H1 (cell line): ENCODE data around the gene APC2. TPM values are rescaled to one million over a fixed set of nuclear protein-coding genes. Genes with fewer than 3 reads are reported as not detected.

Experiments
- CTCF ChIA-PET: fragments of 300-600 bp; sonication (Branson Sonifier 250); formaldehyde crosslinking; loops from one replicate; lab custom pipeline; 2021; ENCODE audit not compliant: partially characterized antibody; lab: Charles Lee
- POLR2A ChIA-PET: fragments of 300-600 bp; sonication (Branson Sonifier 250); formaldehyde crosslinking; loops from one replicate; lab custom pipeline; 2021; ENCODE audit warnings: inconsistent platforms; ENCODE audit not compliant: partially characterized antibody; lab: Charles Lee
- DNase-seq, 2 experiments: peaks; one replicate each; pipeline versions ENCODE4 v3.0.0 to v3.0.0-alpha.2; 2010 to 2022; ENCODE audit warnings: low spot score in 2 of 2, low read depth in 1 of 2, mixed read lengths in 1 of 2
- FAIRE-seq: peaks from 2 replicates; lab custom pipeline; 2011; peaks lifted over from hg19 to GRCh38; lab: Jason Lieb, UNC
- H2AFZ ChIP-seq: 2 replicates; pipeline ENCODE4 v1.8.1; 2012; ENCODE audit warnings: low read length, inconsistent platforms
- H2AK5ac ChIP-seq: 2 replicates; pipeline ENCODE4 v1.6.1; 2013; ENCODE audit warnings: low read depth, low read length
- H2BK120ac ChIP-seq: replicated peaks from 2 replicates; pipeline ENCODE3; 2013; ENCODE audit warnings: low read depth, low read length, inconsistent platforms
- H2BK12ac ChIP-seq: 2 replicates; pipeline ENCODE4 v1.6.1; 2013; ENCODE audit warnings: low read depth, low read length
- H2BK15ac ChIP-seq: 2 replicates; pipeline ENCODE4 v1.6.1; 2013; ENCODE audit warnings: low read length
- H2BK20ac ChIP-seq: 2 replicates; pipeline ENCODE4 v1.6.1; 2013; ENCODE audit warnings: low read length
- H2BK5ac ChIP-seq: 2 replicates; pipeline ENCODE4 v1.6.1; 2013; ENCODE audit warnings: low read depth, low read length
- H3K14ac ChIP-seq: 2 replicates; pipeline ENCODE4 v1.6.1; 2013; ENCODE audit warnings: inconsistent platforms; ENCODE audit not compliant: insufficient read length
- H3K18ac ChIP-seq: 2 replicates; pipeline ENCODE4 v1.6.1; 2013; ENCODE audit warnings: low read length; ENCODE audit errors: extremely low read depth
- H3K23ac ChIP-seq: 2 replicates; pipeline ENCODE4 v1.6.1; 2013; ENCODE audit warnings: inconsistent platforms; ENCODE audit not compliant: insufficient read length
- H3K23me2 ChIP-seq: 2 replicates; pipeline ENCODE4 v1.6.1; 2013; ENCODE audit warnings: low read depth, low read length
- H3K27ac ChIP-seq: 2 replicates; pipeline ENCODE4 v1.6.1; 2011; ENCODE audit warnings: low read depth, low read length, inconsistent platforms
- H3K27me3 ChIP-seq, 4 experiments: replicated peaks in 1 of 4; 1 replicate in 1 of 4; 2 replicates in 3 of 4; pipeline versions ENCODE4 v1.6.1 to v1.8.1; 2011 to 2013; ENCODE audit warnings: low read length in 3 of 4, mild to moderate bottlenecking in 3 of 4, inconsistent platforms in 2 of 4, mixed read lengths in 2 of 4, moderate library complexity in 1 of 4; ENCODE audit not compliant: control insufficient read depth in 3 of 4, insufficient read depth in 3 of 4; ENCODE audit errors: extremely low read depth in 1 of 4
- H3K36me3 ChIP-seq, 4 experiments: 2 replicates each; pipeline versions ENCODE4 v1.6.1 to v1.8.1; 2011 to 2013; ENCODE audit warnings: mild to moderate bottlenecking in 4 of 4, low read length in 3 of 4, moderate library complexity in 2 of 4, control low read depth in 1 of 4, inconsistent platforms in 1 of 4; ENCODE audit not compliant: insufficient read depth in 4 of 4, control insufficient read depth in 2 of 4
- H3K4ac ChIP-seq: replicated peaks from 2 replicates; pipeline ENCODE3; 2013; ENCODE audit warnings: low read length, low read depth, mixed read lengths, inconsistent platforms; ENCODE audit not compliant: insufficient read length
- H3K4me1 ChIP-seq, 4 experiments: replicated peaks in 1 of 4; 1 replicate in 1 of 4; 2 replicates in 3 of 4; pipeline versions ENCODE4 v1.6.1 to v1.8.1; 2011 to 2013; ENCODE audit warnings: low read length in 3 of 4, inconsistent platforms in 2 of 4, mixed read lengths in 1 of 4; ENCODE audit not compliant: insufficient read depth in 4 of 4, control insufficient read depth in 3 of 4
- H3K4me2 ChIP-seq, 2 experiments: 2 replicates each; pipeline versions ENCODE4 v1.6.1 to v1.8.1; 2011 to 2013; ENCODE audit warnings: low read depth in 2 of 2, low read length in 2 of 2, control low read depth in 1 of 2, inconsistent platforms in 1 of 2, mild to moderate bottlenecking in 1 of 2; ENCODE audit not compliant: insufficient read depth in 1 of 2
- H3K4me3 ChIP-seq, 4 experiments: fragments of 200-600, 300-600 bp in 1 of 4; sonication (generic), shearing (Covaris generic), sonication (Bioruptor Twin) in 1 of 4; 2 replicates each; pipeline versions ENCODE4 v1.5.1 to v1.8.1; 2011 to 2016; ENCODE audit warnings: low read length in 4 of 4, low read depth in 3 of 4, control low read depth in 2 of 4, inconsistent platforms in 2 of 4, mild to moderate bottlenecking in 2 of 4, mixed read lengths in 1 of 4, moderate library complexity in 1 of 4; ENCODE audit not compliant: insufficient read depth in 2 of 4; ENCODE audit errors: extremely low read depth in 1 of 4
- H3K56ac ChIP-seq: replicated peaks from 2 replicates; pipeline ENCODE3; 2013; ENCODE audit warnings: low read depth, mild to moderate bottlenecking, mixed read lengths, low read length, inconsistent platforms; ENCODE audit not compliant: insufficient read length
- H3K79me1 ChIP-seq: 2 replicates; pipeline ENCODE4 v1.6.1; 2013; ENCODE audit warnings: low read depth, low read length, control low read depth
- H3K79me2 ChIP-seq, 2 experiments: 2 replicates each; pipeline versions ENCODE4 v1.6.1 to v1.8.1; 2012 to 2013; ENCODE audit warnings: low read length in 2 of 2, mild to moderate bottlenecking in 2 of 2, inconsistent platforms in 1 of 2; ENCODE audit not compliant: insufficient read depth in 2 of 2, control insufficient read depth in 1 of 2
- H3K9ac ChIP-seq, 4 experiments: replicated peaks in 1 of 4; 1 replicate in 1 of 4; 2 replicates in 3 of 4; pipeline versions ENCODE4 v1.6.1 to v1.8.1; 2011 to 2013; ENCODE audit warnings: low read depth in 3 of 4, low read length in 3 of 4, control low read depth in 2 of 4, mild to moderate bottlenecking in 2 of 4, moderate library complexity in 2 of 4, inconsistent platforms in 1 of 4; ENCODE audit errors: extremely low read depth in 1 of 4
- H3K9me3 ChIP-seq, 2 experiments: 2 replicates each; pipeline versions ENCODE4 v1.6.1 to v1.8.1; 2012 to 2013; ENCODE audit warnings: mild to moderate bottlenecking in 2 of 2, moderate library complexity in 2 of 2, control low read depth in 1 of 2, inconsistent platforms in 1 of 2, low read depth in 1 of 2, low read length in 1 of 2, mixed read lengths in 1 of 2; ENCODE audit not compliant: insufficient read depth in 2 of 2
- H4K20me1 ChIP-seq, 2 experiments: replicated peaks in 1 of 2; 2 replicates each; pipeline versions ENCODE3 to v1.8.1; 2011 to 2013; ENCODE audit warnings: inconsistent platforms in 2 of 2, low read length in 2 of 2, mild to moderate bottlenecking in 1 of 2; ENCODE audit not compliant: insufficient read depth in 2 of 2, control insufficient read depth in 1 of 2
- H4K5ac ChIP-seq: 2 replicates; pipeline ENCODE4 v1.6.1; 2013; ENCODE audit warnings: low read length, low read depth, mixed read lengths, inconsistent platforms; ENCODE audit not compliant: insufficient read length
- H4K8ac ChIP-seq: 2 replicates; pipeline ENCODE4 v1.8.0; 2013; ENCODE audit warnings: mild to moderate bottlenecking, moderate library complexity, low read length, inconsistent platforms; ENCODE audit not compliant: insufficient read depth; ENCODE audit errors: extremely low read depth
- H4K91ac ChIP-seq: replicated peaks from 2 replicates; pipeline ENCODE3; 2013; ENCODE audit warnings: low read length, mixed read lengths, inconsistent platforms; ENCODE audit not compliant: insufficient read length
- BACH1 ChIP-seq: IDR thresholded peaks from 2 replicates; pipeline ENCODE4 v1.6.1; 2012; ENCODE audit warnings: low read length, improper control_type of control experiment
- BCL11A ChIP-seq, 2 experiments: IDR thresholded peaks; one replicate each; pipeline ENCODE4 v1.6.1; 2011; ENCODE audit warnings: low read depth in 2 of 2, low read length in 2 of 2, mild to moderate bottlenecking in 2 of 2
- CHD1 ChIP-seq: IDR thresholded peaks from 2 replicates; pipeline ENCODE4 v1.6.1; 2012; ENCODE audit warnings: low read depth, low read length, improper control_type of control experiment
- CHD2 ChIP-seq: IDR thresholded peaks from 2 replicates; pipeline ENCODE4 v1.6.1; 2012; ENCODE audit warnings: low read length, improper control_type of control experiment
- CREB1 ChIP-seq: IDR thresholded peaks from 2 replicates; pipeline ENCODE4 v1.6.1; 2012; ENCODE audit warnings: inconsistent platforms
- EZH2 ChIP-seq: fragments of 200-600 bp; sonication (generic); IDR thresholded peaks from 2 replicates; pipeline ENCODE4 v1.7.1; 2012; ENCODE audit warnings: low read depth, mild to moderate bottlenecking, moderate library complexity, low read length, inconsistent platforms; ENCODE audit not compliant: severe bottlenecking
- RBBP5 ChIP-seq: IDR thresholded peaks from 2 replicates; pipeline ENCODE4 v1.7.1; 2012; ENCODE audit warnings: low read depth, mild to moderate bottlenecking, inconsistent platforms, low read length, moderate library complexity, borderline replicate concordance
- RFX5 ChIP-seq: IDR thresholded peaks from 2 replicates; pipeline ENCODE4 v1.6.1; 2011; ENCODE audit warnings: low read depth, low read length, improper control_type of control experiment, borderline replicate concordance
- SIN3A ChIP-seq, 2 experiments: IDR thresholded peaks in 1 of 2; conservative IDR thresholded peaks in 1 of 2; 2 replicates each; pipeline ENCODE4 v1.6.1; 2011 to 2012; ENCODE audit warnings: low read length in 2 of 2, improper control_type of control experiment in 1 of 2, low read depth in 1 of 2, mild to moderate bottlenecking in 1 of 2
- WGBS, 2 experiments: shearing (Covaris generic) in 1 of 2; methylation state at CpG; one replicate each; pipeline versions ENCODE4 v1.1.6 to v1.1.7; 2013 to 2015; ENCODE audit warnings: low lambda C conversion rate in 2 of 2, mixed read lengths in 2 of 2, inconsistent platforms in 1 of 2, low coverage in 1 of 2, missing lambda C conversion rate in 1 of 2; ENCODE audit not compliant: insufficient replicate concordance in 2 of 2, insufficient coverage in 1 of 2, insufficient read length in 1 of 2; ENCODE audit errors: extremely low coverage in 1 of 2, missing lambda C conversion rate in 1 of 2; 5-methylcytosine and 5-hydroxymethylcytosine counted together
- polyA plus RNA-seq, 7 experiments: library from polyadenylated mRNA; depleted of rRNA in 3 of 7; stranded (reverse) in 5 of 7; unstranded in 2 of 7; fragments of >200 nt in 5 of 7; fragments of 200-250 nt in 2 of 7; gene quantifications; 1 replicate in 5 of 7; 2 replicates in 1 of 7; 4 replicates in 1 of 7; pipeline versions ENCODE4 v1.2.1 to v1.2.3, GENCODE V29; 2011 to 2013; ENCODE audit warnings: missing spikeins in 2 of 7, mixed read lengths in 2 of 7
- total RNA-seq: library from RNA; stranded (reverse); fragmentation: NEBNext Ultra II Directional; extraction: Animal tissue kit (Norgen Biotek cat#: 25700); gene quantifications from 2 replicates; pipeline ENCODE4 v1.2.1, GENCODE V29; 2021
- TF ChIP-seq, protein P1 (sequence below), 3 experiments: IDR thresholded peaks; 1 replicate in 2 of 3; 2 replicates in 1 of 3; pipeline versions ENCODE4 v1.5.1 to v1.6.1; 2011; ENCODE audit warnings: low read length in 3 of 3, mild to moderate bottlenecking in 3 of 3, inconsistent platforms in 2 of 3, low read depth in 1 of 3, moderate library complexity in 1 of 3; ENCODE audit not compliant: insufficient read depth in 1 of 3; ENCODE audit errors: control extremely low read depth in 1 of 3

The APC2 gene
- total and polyA plus RNA-seq, 2 of the 8 experiments (the other 6 are each of a cell fraction or from before 2014, with no cell fraction given) = 1.3 to 4.1 TPM

DNA sequence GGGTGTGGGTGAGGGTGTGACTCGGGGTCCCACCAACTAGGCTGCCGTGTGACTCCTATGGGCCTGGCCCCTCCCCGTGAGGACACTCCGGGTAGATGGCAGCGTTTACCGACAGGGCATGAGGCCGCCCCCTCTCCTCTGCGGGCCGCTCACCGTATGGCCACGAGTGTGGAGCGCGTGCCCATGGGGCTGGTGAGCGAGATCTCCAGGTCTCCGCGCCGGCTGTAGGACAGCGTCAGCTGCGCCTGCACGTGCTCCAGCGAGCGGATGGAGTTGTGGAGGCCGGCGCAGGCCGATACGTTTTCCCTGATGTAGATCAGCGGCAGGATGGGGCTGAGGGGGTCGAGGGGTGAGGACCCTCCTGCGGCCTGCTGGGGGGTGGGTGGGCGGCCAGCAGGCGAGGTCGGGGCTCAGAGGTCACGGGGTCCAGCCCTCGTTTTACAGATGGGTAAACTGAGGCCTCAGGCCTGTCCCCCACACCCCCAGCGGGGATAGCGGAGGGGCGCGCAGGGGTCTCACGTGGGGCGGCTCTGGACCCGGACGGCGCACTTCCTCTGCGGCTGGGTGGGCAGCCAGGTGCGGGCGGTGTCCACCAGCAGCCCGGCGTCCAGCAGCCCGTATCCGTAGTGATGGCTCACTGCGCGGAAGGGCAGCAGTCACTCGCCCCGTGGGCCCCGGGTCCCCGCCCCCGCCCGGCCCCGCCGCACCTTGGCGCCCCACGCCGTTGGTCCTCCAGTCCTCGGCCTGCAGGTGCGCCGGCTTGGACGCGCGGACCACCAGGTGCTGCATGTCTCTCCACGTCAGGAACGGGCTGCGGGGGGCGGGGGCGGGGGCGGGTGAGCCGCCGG lies 33.4 kb downstream of the APC2 start:
- H3K27ac ChIP-seq = no peak overlapping the region
- WGBS, 2 experiments = 94% methylated on average over 23 of the region's 77 CpGs; no CpG with 5 or more reads in 1 of the 2 experiments
- no peak overlapping the region for H3K14ac ChIP-seq
- no peak overlapping the region for H2BK5ac ChIP-seq
- no peak overlapping the region for H2BK120ac ChIP-seq
- DNase-seq = no peak
- no peaks in the 10 kb centered on the region for H4K20me1 ChIP-seq
- no peak overlapping the region for H3K23ac ChIP-seq
- H2BK20ac ChIP-seq = no peak overlapping the region
- H3K4me1 ChIP-seq = no peaks in the 10 kb centered on the region
- H3K79me1 ChIP-seq = no peaks in the 10 kb centered on the region; the same call in 1 of the 2 replicates
- no peak overlapping the region for H3K4ac ChIP-seq
- no peak overlapping the region for H3K56ac ChIP-seq
- no peaks in the 10 kb centered on the region for H3K36me3 ChIP-seq
- peaks cover 4% of the 10 kb centered on the region; the same call in 1 of the 2 replicates for H3K23me2 ChIP-seq
- H3K79me2 ChIP-seq = no peaks in the 10 kb centered on the region
- no peak overlapping the region for H2BK12ac ChIP-seq
- ChIA-PET POLR2A (no interaction called here), CTCF (no interaction called here)
- H3K9me3 ChIP-seq = no peaks in the 10 kb centered on the region
- H3K9ac ChIP-seq = no peak overlapping the region
- H3K27me3 ChIP-seq = no peaks in the 10 kb centered on the region
- H2AFZ ChIP-seq = no peak overlapping the region
- no peak overlapping the region for H3K18ac ChIP-seq
- no peak overlapping the region for H3K4me2 ChIP-seq
- no peak for FAIRE-seq
- H2AK5ac ChIP-seq = no peak overlapping the region
- no peak overlapping the region for H2BK15ac ChIP-seq
- H4K5ac ChIP-seq = no peak overlapping the region
- TF ChIP-seq EZH2 = no peak
- no peak for TF ChIP-seq RBBP5
- no peak for TF ChIP-seq BCL11A (IDR thresholded peaks at IDR 0.05; ENCODE audit: low read depth in 2 of 2, low read length in 2 of 2)
- TF ChIP-seq CHD1 = no peak
- TF ChIP-seq, protein P1, sequence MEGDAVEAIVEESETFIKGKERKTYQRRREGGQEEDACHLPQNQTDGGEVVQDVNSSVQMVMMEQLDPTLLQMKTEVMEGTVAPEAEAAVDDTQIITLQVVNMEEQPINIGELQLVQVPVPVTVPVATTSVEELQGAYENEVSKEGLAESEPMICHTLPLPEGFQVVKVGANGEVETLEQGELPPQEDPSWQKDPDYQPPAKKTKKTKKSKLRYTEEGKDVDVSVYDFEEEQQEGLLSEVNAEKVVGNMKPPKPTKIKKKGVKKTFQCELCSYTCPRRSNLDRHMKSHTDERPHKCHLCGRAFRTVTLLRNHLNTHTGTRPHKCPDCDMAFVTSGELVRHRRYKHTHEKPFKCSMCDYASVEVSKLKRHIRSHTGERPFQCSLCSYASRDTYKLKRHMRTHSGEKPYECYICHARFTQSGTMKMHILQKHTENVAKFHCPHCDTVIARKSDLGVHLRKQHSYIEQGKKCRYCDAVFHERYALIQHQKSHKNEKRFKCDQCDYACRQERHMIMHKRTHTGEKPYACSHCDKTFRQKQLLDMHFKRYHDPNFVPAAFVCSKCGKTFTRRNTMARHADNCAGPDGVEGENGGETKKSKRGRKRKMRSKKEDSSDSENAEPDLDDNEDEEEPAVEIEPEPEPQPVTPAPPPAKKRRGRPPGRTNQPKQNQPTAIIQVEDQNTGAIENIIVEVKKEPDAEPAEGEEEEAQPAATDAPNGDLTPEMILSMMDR (IDR thresholded peaks at IDR 0.05; ENCODE audit: control extremely low read depth in 1 of 3, insufficient read depth in 1 of 3, low read depth in 1 of 3, low read length in 3 of 3) = no peak
- no peak for TF ChIP-seq RFX5
- no peak for TF ChIP-seq BACH1
- no peak for TF ChIP-seq CHD2
- TF ChIP-seq CREB1 = no peak
- no peak for TF ChIP-seq SIN3A (conservative IDR thresholded peaks at IDR 0.05 in 1 of 2, IDR thresholded peaks at IDR 0.05 in 1 of 2; ENCODE audit: low read depth in 1 of 2, low read length in 2 of 2)
- H4K91ac ChIP-seq = no peak overlapping the region
- peak overlapping the region; percentile 68; the same call in 1 of the 2 replicates for H4K8ac ChIP-seq
- no peak overlapping the region for H3K4me3 ChIP-seq
